B cell (primary cell): ENCODE measurements around the gene HDAC9. TPM values are rescaled to one million over a fixed set of nuclear protein-coding genes. Genes with fewer than 3 reads are reported as not detected.

Experiments
- ATAC-seq: fragments of 200-7000 bp; cut with Tn5 transposase; one replicate; pipeline ENCODE4 v1.10.0; 2021; ENCODE audit warnings: low read depth, mild to moderate bottlenecking, moderate number of reproducible peaks, moderate library complexity
- CTCF ChIA-PET: fragments of 350-600 bp; sonication (Branson Sonifier 250); formaldehyde crosslinking; loops from one replicate; lab custom pipeline; 2021; ENCODE audit warnings: antibody characterized with exemption, inconsistent platforms; lab: Charles Lee
- POLR2A ChIA-PET: fragments of 350-600 bp; sonication (Branson Sonifier 250); formaldehyde crosslinking; loops from one replicate; lab custom pipeline; 2021; ENCODE audit warnings: antibody characterized with exemption; lab: Charles Lee
- DNase-seq: peaks from one replicate; pipeline ENCODE4 v3.0.0; 2013
- H2AFZ ChIP-seq: 2 replicates; pipeline ENCODE4 v1.6.1; 2012; ENCODE audit warnings: mild to moderate bottlenecking, low read depth, low read length; ENCODE audit not compliant: insufficient read depth, poor library complexity, severe bottlenecking
- H3K27ac ChIP-seq, 2 donors: 1 replicate in 1 of 2; 2 replicates in 1 of 2; pipeline ENCODE4 v1.5.1; 2012 to 2013; ENCODE audit warnings: low read length in 2 of 2, mild to moderate bottlenecking in 2 of 2, moderate library complexity in 1 of 2
- H3K27me3 ChIP-seq, 4 experiments: fragments of 200-600 bp in 1 of 4; sonication (generic) in 1 of 4; replicated peaks in 1 of 4; 1 replicate in 2 of 4; 2 replicates in 2 of 4; pipeline versions ENCODE4 v1.6.1 to v1.7.0; 2013 to 2016; ENCODE audit warnings: low read length in 3 of 4, mild to moderate bottlenecking in 2 of 4, mixed read lengths in 1 of 4, moderate library complexity in 1 of 4; ENCODE audit not compliant: insufficient read depth in 4 of 4, control insufficient read depth in 3 of 4; ENCODE audit errors: control extremely low read depth in 1 of 4
- H3K36me3 ChIP-seq, 2 experiments: replicated peaks in 1 of 2; 1 replicate in 1 of 2; 2 replicates in 1 of 2; pipeline versions ENCODE4 v1.6.1 to v1.7.1; 2013; ENCODE audit warnings: low read length in 1 of 2; ENCODE audit not compliant: insufficient read depth in 2 of 2, control insufficient read depth in 1 of 2; ENCODE audit errors: control extremely low read depth in 1 of 2, extremely low read depth in 1 of 2
- H3K4me1 ChIP-seq, 2 donors: fragments of 200-600 bp in 1 of 2; sonication (generic) in 1 of 2; 1 replicate in 1 of 2; 2 replicates in 1 of 2; pipeline versions ENCODE4 v1.5.1 to v1.6.1; 2013 to 2017; ENCODE audit warnings: low read length in 2 of 2; ENCODE audit not compliant: control insufficient read depth in 2 of 2, insufficient read depth in 2 of 2
- H3K4me2 ChIP-seq: replicated peaks from 2 replicates; pipeline ENCODE3; 2012; ENCODE audit warnings: mild to moderate bottlenecking, low read depth, low read length; ENCODE audit not compliant: poor library complexity, severe bottlenecking
- H3K4me3 ChIP-seq, 5 experiments: fragments of 200-600 bp in 1 of 5; sonication (generic) in 1 of 5; 1 replicate in 3 of 5; 2 replicates in 2 of 5; pipeline versions ENCODE4 v1.5.1 to v1.7.0; 2011 to 2016; ENCODE audit warnings: low read length in 4 of 5, mild to moderate bottlenecking in 4 of 5, low read depth in 2 of 5, control low read depth in 1 of 5, moderate library complexity in 1 of 5; ENCODE audit not compliant: insufficient read depth in 1 of 5; ENCODE audit errors: control extremely low read depth in 1 of 5, extremely low read depth in 1 of 5
- H3K79me2 ChIP-seq: fragments of 200-600 bp; sonication (generic); one replicate; pipeline ENCODE4 v1.6.0; 2016; ENCODE audit warnings: low read length; ENCODE audit not compliant: control insufficient read depth, insufficient read depth
- H3K9ac ChIP-seq: fragments of 200-600 bp; sonication (generic); 2 replicates; pipeline ENCODE4 v1.6.1; 2017; ENCODE audit warnings: mild to moderate bottlenecking, low read length, moderate library complexity
- H3K9me3 ChIP-seq, 3 donors: one replicate each; pipeline versions ENCODE4 v1.6.1 to v1.7.1; 2013; ENCODE audit warnings: low read length in 2 of 3; ENCODE audit not compliant: control insufficient read depth in 2 of 3, insufficient read depth in 1 of 3; ENCODE audit errors: control extremely low read depth in 1 of 3
- H4K20me1 ChIP-seq: 2 replicates; pipeline ENCODE4 v1.6.0; 2012; ENCODE audit warnings: mild to moderate bottlenecking, low read length; ENCODE audit not compliant: insufficient read depth, control insufficient read depth, poor library complexity, severe bottlenecking
- H3K27ac Mint-ChIP-seq: one replicate; pipeline ENCODE4 v1.8.0; 2021; ENCODE audit warnings: mixed read lengths
- H3K27me3 Mint-ChIP-seq: one replicate; pipeline ENCODE4 v1.8.0; 2021; ENCODE audit warnings: mixed read lengths
- H3K4me1 Mint-ChIP-seq: one replicate; pipeline ENCODE4 v1.8.0; 2021; ENCODE audit warnings: mixed read lengths
- H3K4me3 Mint-ChIP-seq: one replicate; pipeline ENCODE4 v1.8.0; 2021; ENCODE audit warnings: mixed read lengths
- H3K9me3 Mint-ChIP-seq: one replicate; pipeline ENCODE4 v1.8.0; 2022; ENCODE audit warnings: mixed read lengths; ENCODE audit not compliant: insufficient read depth
- CTCF ChIP-seq: fragments of 200-600 bp; IDR thresholded peaks from one replicate; pipeline ENCODE4 v1.8.0; 2022; ENCODE audit warnings: antibody characterized with exemption, mild to moderate bottlenecking
- EZH2 ChIP-seq: IDR thresholded peaks from 2 replicates; pipeline ENCODE4 v1.6.1; 2012; ENCODE audit warnings: borderline replicate concordance, low read depth, mild to moderate bottlenecking, moderate library complexity, low read length; ENCODE audit not compliant: insufficient read depth, poor library complexity, severe bottlenecking
- WGBS: methylation state at CpG from one replicate; pipeline ENCODE4 v1.1.5; 2013; ENCODE audit warnings: missing lambda C conversion rate; ENCODE audit not compliant: insufficient coverage; 5-methylcytosine and 5-hydroxymethylcytosine counted together
- intact Hi-C: fragments of 100-400 bp; cut with micrococcal nuclease; formaldehyde crosslinking; loops from one replicate; pipeline ENCODE4 v1.10.0; 2022
- polyA plus RNA-seq: library from polyadenylated mRNA; depleted of rRNA; stranded (reverse); fragments of >200 nt; gene quantifications from 2 replicates; pipeline ENCODE4 v1.2.3, GENCODE V29; 2012
- total RNA-seq, 2 donors: library from RNA; stranded (reverse); fragments of 120-200 nt in 1 of 2; gene quantifications; 1 replicate in 1 of 2; 2 replicates in 1 of 2; pipeline versions ENCODE4 v1.2.3 to v1.2.4, GENCODE V29; 2013 to 2022

HDAC9 gene
- total and polyA plus RNA-seq, 2 donors (not counting 1 experiment from before 2014, with no cell fraction given): 49.1 to 64.8 TPM

GRCh38 chr7:18939771-18940592 is 444.4 kb downstream of the HDAC9 start:
- Mint-ChIP-seq H3K27ac (no peak overlapping the region), H3K27me3 (no peaks in the 10 kb centered on the region), H3K4me1 (no peaks in the 10 kb centered on the region), H3K9me3 (no peaks in the 10 kb centered on the region), H3K4me3 (no peak overlapping the region)
- Histone ChIP-seq H2AFZ (no peak overlapping the region), H3K9ac (no peak overlapping the region), H3K36me3 (no peaks in the 10 kb centered on the region), H3K9me3 (no peaks in the 10 kb centered on the region), H3K4me3 (no peak overlapping the region), H3K4me1 (no peaks in the 10 kb centered on the region), H3K79me2 (no peaks in the 10 kb centered on the region), H3K27me3 (no peaks in the 10 kb centered on the region), H3K4me2 (no peak overlapping the region), H4K20me1 (no peaks in the 10 kb centered on the region), H3K27ac (no peak overlapping the region)
- ChIA-PET POLR2A (no interaction called here), CTCF (no interaction called here)
- intact Hi-C loops: no loop called here
- no peak for ATAC-seq
- no CpG with 5 or more reads among the region's 2 CpGs for WGBS
- no peak for TF ChIP-seq CTCF
- TF ChIP-seq EZH2: no peak
- no peak for DNase-seq

DNA sequence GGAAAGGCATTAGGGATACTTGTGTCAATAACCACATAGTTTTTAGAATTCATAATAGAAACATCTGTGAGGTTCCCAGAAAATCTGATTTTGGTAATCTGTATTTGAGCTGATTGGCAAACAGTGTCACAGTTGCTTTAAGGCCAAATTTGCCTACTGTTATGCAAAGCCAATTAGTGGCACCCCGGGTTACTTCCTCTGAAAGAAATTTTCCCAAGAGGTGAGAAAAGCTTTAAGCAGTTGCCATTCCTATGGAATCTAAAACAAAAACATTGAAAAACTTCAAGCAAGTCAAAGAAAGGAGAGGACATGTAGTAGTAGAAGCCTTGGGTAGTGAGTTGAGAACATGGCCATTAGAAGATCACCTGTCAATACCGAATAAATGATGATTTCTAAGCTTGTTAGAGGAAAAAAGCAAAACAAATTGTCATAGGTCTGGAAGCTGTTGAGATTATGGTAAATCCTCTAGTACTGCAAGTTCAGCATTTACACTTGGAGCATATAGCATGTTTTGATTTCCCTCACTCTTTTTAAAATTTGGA is 445.1 kb downstream of the HDAC9 start:
- POLR2A ChIA-PET: no interaction called here

More for the DNA sequence above, 445.1 kb downstream of the HDAC9 start:
- no peaks in the 10 kb centered on the region for H3K4me1 ChIP-seq
- no peak for ATAC-seq
- no peaks in the 10 kb centered on the region for H4K20me1 ChIP-seq
- no peaks in the 10 kb centered on the region for H3K36me3 ChIP-seq
- H3K27ac Mint-ChIP-seq: no peak overlapping the region
- 63% methylated on average over 1 of the region's 2 CpGs for WGBS
- CTCF ChIA-PET: no interaction called here
- no peak overlapping the region for H3K9ac ChIP-seq
- H3K27ac ChIP-seq: no peak overlapping the region
- H3K27me3 ChIP-seq: no peaks in the 10 kb centered on the region
- H3K9me3 Mint-ChIP-seq: no peaks in the 10 kb centered on the region
- H3K9me3 ChIP-seq: no peaks in the 10 kb centered on the region
- no peak overlapping the region for H3K4me3 Mint-ChIP-seq
- no peak overlapping the region for H3K4me3 ChIP-seq
- no peaks in the 10 kb centered on the region for H3K79me2 ChIP-seq
- no peaks in the 10 kb centered on the region for H3K27me3 Mint-ChIP-seq
- no peak for DNase-seq
- intact Hi-C loops: no loop called here
- H3K4me2 ChIP-seq: no peak overlapping the region
- H2AFZ ChIP-seq: no peak overlapping the region
- TF ChIP-seq EZH2 (no peak), CTCF (no peak)
- H3K4me1 Mint-ChIP-seq: no peaks in the 10 kb centered on the region
